Duodenal mucosa (tissue), 2 donors: ENCODE data around the gene REV1.

Experiments
- H3K27ac ChIP-seq: one replicate; pipeline ENCODE4 v1.7.0; 2013; ENCODE audit warnings: low read depth, low read length
- H3K27me3 ChIP-seq, 2 donors: one replicate each; pipeline ENCODE4 v1.7.0; 2013; ENCODE audit warnings: low read length in 2 of 2, control low read depth in 1 of 2; ENCODE audit not compliant: insufficient read depth in 2 of 2, control insufficient read depth in 1 of 2
- H3K36me3 ChIP-seq, 2 donors: one replicate each; pipeline ENCODE4 v1.7.0; 2013; ENCODE audit warnings: low read length in 2 of 2, control low read depth in 1 of 2; ENCODE audit not compliant: insufficient read depth in 2 of 2, control insufficient read depth in 1 of 2
- H3K4me1 ChIP-seq, 2 donors: one replicate each; pipeline ENCODE4 v1.7.0; 2013; ENCODE audit warnings: low read length in 2 of 2, control low read depth in 1 of 2; ENCODE audit not compliant: insufficient read depth in 2 of 2, control insufficient read depth in 1 of 2
- H3K4me3 ChIP-seq, 2 donors: one replicate each; pipeline ENCODE4 v1.7.0; 2013; ENCODE audit warnings: low read length in 2 of 2, low read depth in 1 of 2
- H3K9ac ChIP-seq, 2 donors: one replicate each; pipeline ENCODE4 v1.7.0; 2013; ENCODE audit warnings: low read length in 2 of 2, low read depth in 1 of 2
- H3K9me3 ChIP-seq, 2 donors: one replicate each; pipeline ENCODE4 v1.7.0; 2013; ENCODE audit warnings: low read length in 2 of 2, control low read depth in 1 of 2; ENCODE audit not compliant: control insufficient read depth in 1 of 2

REV1 gene

GRCh38 chr2:99406137-99406536 is 83.7 kb downstream of the REV1 start:
- Histone ChIP-seq H3K36me3 (peaks cover 33 to 63% of the 10 kb centered on the region in 2 donors), H3K4me1 (peaks cover 21 to 28% of the 10 kb centered on the region in 2 donors)

GRCh38 chr2:99404797-99405669 is 84.8 kb downstream of the REV1 start:
- Histone ChIP-seq H3K9ac (no peak overlapping the region), H3K27ac (no peak overlapping the region), H3K4me1 (peaks cover 21 to 28% of the 10 kb centered on the region in 2 donors), H3K4me3 (no peak overlapping the region), H3K27me3 (no peaks in the 10 kb centered on the region), H3K9me3 (no peaks in the 10 kb centered on the region), H3K36me3 (peaks cover 31 to 61% of the 10 kb centered on the region in 2 donors)

More at GRCh38 chr2:99406137-99406536, 83.7 kb downstream of the REV1 start:
- H3K27me3 ChIP-seq = no peaks in the 10 kb centered on the region
- no peak overlapping the region for H3K4me3 ChIP-seq
- no peak overlapping the region for H3K27ac ChIP-seq
- no peaks in the 10 kb centered on the region for H3K9me3 ChIP-seq
- no peak overlapping the region for H3K9ac ChIP-seq

- Histone ChIP-seq H3K36me3 (peaks cover 35 to 65% of the 10 kb centered on the region in 2 donors), H3K9me3 (no peaks in the 10 kb centered on the region), H3K4me1 (peaks cover 21 to 28% of the 10 kb centered on the region in 2 donors), H3K27me3 (no peaks in the 10 kb centered on the region), H3K27ac (no peak overlapping the region), H3K9ac (no peak overlapping the region), H3K4me3 (no peak overlapping the region)
Observed at GRCh38 chr2:99404039-99404796, 85.6 kb downstream of the REV1 start.

DNA sequence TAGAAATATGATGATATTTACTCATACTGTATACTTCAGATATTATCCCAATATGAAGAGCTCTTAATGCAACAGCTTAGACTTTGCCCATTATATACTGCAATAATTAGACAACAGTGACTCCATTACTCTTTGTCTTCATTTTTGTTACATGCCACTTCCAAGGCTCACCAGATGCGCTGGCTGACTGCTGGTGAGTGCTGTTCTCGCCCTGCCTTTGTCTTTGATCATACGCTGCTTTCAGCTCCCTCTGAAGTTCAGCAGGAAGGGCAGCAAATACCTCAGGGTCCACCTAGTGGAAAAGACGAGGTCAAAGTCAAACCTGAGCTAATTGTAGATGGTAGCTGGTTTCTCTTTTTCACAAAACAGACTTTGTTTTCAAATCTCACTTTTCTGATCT is 86.3 kb downstream of the REV1 start:
- Histone ChIP-seq H3K36me3 (peaks cover 41 to 70% of the 10 kb centered on the region in 2 donors), H3K9ac (no peak overlapping the region), H3K27ac (no peak overlapping the region), H3K27me3 (no peaks in the 10 kb centered on the region), H3K4me1 (peaks cover 21 to 28% of the 10 kb centered on the region in 2 donors), H3K9me3 (no peaks in the 10 kb centered on the region), H3K4me3 (no peak overlapping the region)

DNA sequence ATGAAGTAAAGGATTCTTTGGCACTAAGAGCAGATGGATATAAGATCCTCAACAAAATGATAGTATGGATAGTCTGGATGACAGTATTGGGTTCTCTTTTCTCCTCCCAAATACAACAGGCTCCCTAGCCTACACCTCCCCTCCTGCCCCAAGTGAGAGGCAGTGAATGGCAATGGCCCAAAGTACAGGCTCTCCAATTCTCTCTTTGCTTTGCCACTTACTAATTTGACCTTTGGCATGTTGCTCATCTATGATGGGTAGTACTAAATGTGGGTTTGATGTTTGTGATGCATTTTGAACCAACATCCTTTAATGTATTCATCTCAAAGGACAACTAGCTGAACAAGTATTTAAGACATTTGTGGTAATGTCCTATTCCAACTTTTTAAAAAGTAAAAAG is 86.7 kb downstream of the REV1 start:
- Histone ChIP-seq H3K4me3 (no peak overlapping the region), H3K36me3 (peaks cover 45 to 70% of the 10 kb centered on the region in 2 donors), H3K4me1 (peaks cover 21 to 28% of the 10 kb centered on the region in 2 donors), H3K9me3 (no peaks in the 10 kb centered on the region), H3K27me3 (no peaks in the 10 kb centered on the region), H3K27ac (no peak overlapping the region), H3K9ac (no peak overlapping the region)

DNA sequence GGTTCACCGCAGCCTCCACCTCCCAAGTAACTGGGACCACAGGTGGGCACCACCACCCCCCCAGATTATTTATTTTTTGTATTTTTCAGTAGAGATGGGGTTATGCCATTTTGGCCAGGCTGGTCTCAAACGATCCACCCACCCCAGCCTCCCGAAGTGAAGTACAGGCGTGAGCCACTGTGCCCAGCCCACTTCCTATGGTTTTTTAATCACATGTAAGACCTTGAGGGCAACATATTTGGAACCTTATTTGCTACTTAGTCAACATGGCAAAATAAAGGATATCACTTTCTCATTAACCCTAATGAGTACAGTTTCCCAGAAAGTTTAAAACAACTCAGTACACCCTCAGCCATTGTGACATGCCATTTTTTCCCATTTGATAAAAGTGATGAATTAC is 88.0 kb downstream of the REV1 start:
- peaks cover 56 to 80% of the 10 kb centered on the region in 2 donors for H3K36me3 ChIP-seq
- H3K4me3 ChIP-seq = no peak overlapping the region
- H3K27ac ChIP-seq = no peak overlapping the region
- no peaks in the 10 kb centered on the region for H3K27me3 ChIP-seq
- no peaks in the 10 kb centered on the region for H3K9me3 ChIP-seq
- H3K4me1 ChIP-seq = peaks cover 21 to 28% of the 10 kb centered on the region in 2 donors
- no peak overlapping the region for H3K9ac ChIP-seq

GRCh38 chr2:99399795-99400194 is 90.0 kb downstream of the REV1 start:
- no peak overlapping the region for H3K9ac ChIP-seq
- H3K36me3 ChIP-seq = peaks cover 62 to 84% of the 10 kb centered on the region in 2 donors
- no peaks in the 10 kb centered on the region for H3K9me3 ChIP-seq
- no peaks in the 10 kb centered on the region for H3K27me3 ChIP-seq
- H3K27ac ChIP-seq = no peak overlapping the region
- no peak overlapping the region for H3K4me3 ChIP-seq
- H3K4me1 ChIP-seq = peaks cover 17% of the 10 kb centered on the region in 2 donors

DNA sequence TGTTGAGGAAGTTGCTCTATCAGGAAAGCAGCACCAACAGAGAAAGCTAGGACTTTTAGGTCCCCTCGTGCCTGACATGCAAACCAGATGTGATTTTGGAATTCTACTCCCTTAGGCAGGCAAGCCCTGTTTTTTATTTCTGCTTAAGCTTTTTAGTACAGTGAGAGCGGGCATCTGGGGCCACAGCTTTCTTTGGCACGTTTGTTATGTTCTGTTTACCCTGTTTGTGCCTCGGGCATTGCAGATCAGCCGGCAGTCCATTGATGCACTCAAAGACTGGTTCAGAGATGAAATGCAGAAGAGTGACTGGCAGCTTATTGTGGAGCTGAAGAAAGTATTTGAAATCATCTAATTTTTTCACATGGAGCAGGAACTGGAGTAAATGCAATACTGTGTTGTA is 90.8 kb downstream of the REV1 start:
- Histone ChIP-seq H3K9me3 (no peaks in the 10 kb centered on the region), H3K36me3 (peaks cover 61 to 84% of the 10 kb centered on the region in 2 donors), H3K4me3 (no peak overlapping the region), H3K4me1 (peaks cover 11 to 12% of the 10 kb centered on the region in 2 donors), H3K27ac (no peak overlapping the region), H3K27me3 (no peaks in the 10 kb centered on the region), H3K9ac (no peak overlapping the region)

DNA sequence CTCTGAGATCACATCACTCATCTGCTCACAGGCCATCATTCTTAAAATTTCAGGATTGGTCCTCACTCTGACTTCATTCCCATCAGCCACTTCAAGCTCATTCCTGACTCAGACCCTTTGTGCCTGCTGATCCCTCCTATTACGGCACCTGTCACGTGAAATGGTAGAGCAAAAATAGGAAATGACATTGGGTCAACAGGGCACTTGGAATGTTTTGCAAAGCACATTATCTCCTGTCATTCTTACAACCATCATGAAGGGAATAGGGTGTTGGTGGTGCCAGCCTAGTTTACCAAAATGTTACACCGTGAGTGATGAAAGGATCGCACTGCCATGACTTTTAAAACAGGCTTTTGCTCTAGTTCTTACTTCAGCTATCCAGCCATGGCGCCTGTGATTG is 91.5 kb downstream of the REV1 start:
- Histone ChIP-seq H3K27ac (no peak overlapping the region), H3K9me3 (no peaks in the 10 kb centered on the region), H3K4me3 (no peak overlapping the region), H3K9ac (no peak overlapping the region), H3K4me1 (peaks cover 3 to 4% of the 10 kb centered on the region in 2 donors), H3K27me3 (no peaks in the 10 kb centered on the region), H3K36me3 (peaks cover 61 to 83% of the 10 kb centered on the region in 2 donors)
